Activated CD4-positive, CD25-positive, alpha-beta regulatory T cell treated with anti-CD3 and anti-CD28 coated beads, Interleukin-2, amount 50 U/mL, for 72 hours (primary cell): ENCODE measurements around the gene MET.
"Not testable (repeated sequence)": the region's sequence is repeated elsewhere in the genome, so short reads cannot be mapped to it uniquely, and the experiment has no call there.

ENCODE experiments used
- DNase-seq: peaks from one replicate; pipeline ENCODE4 v3.0.0; 2021

Gene MET

GRCh38 chr7:116698930-116699721, 27.1 kb downstream of the MET start:
- no peak for DNase-seq

- DNase-seq = no peak
Measured at GRCh38 chr7:116699722-116700120, 27.7 kb downstream of the MET start.

GRCh38 chr7:116702046-116702785, 30.2 kb downstream of the MET start:
- no peak for DNase-seq

- no peak for DNase-seq
Measured at GRCh38 chr7:116704650-116705228, 32.7 kb downstream of the MET start.

- DNase-seq = no peak
Measured at GRCh38 chr7:116705419-116705818, 33.4 kb downstream of the MET start.

GRCh38 chr7:116706668-116707126, 34.7 kb downstream of the MET start:
- DNase-seq = no peak

GRCh38 chr7:116707289-116707688, 35.3 kb downstream of the MET start:
- no peak for DNase-seq

GRCh38 chr7:116708248-116708647, 36.3 kb downstream of the MET start:
- DNase-seq = no peak

GRCh38 chr7:116708861-116709260, 36.9 kb downstream of the MET start:
- no peak for DNase-seq

- DNase-seq = no peak
Measured at GRCh38 chr7:116709336-116709735, 37.3 kb downstream of the MET start.

GRCh38 chr7:116710764-116711452, 38.9 kb downstream of the MET start:
- DNase-seq = no peak

- no peak for DNase-seq
Measured at GRCh38 chr7:116711790-116712189, 39.8 kb downstream of the MET start.

- no peak for DNase-seq
Measured at GRCh38 chr7:116713500-116713899, 41.5 kb downstream of the MET start.

- DNase-seq = no peak
Measured at GRCh38 chr7:116713918-116714317, 41.9 kb downstream of the MET start.

- no peak for DNase-seq
Measured at GRCh38 chr7:116715077-116715476, 43.1 kb downstream of the MET start.

- no peak for DNase-seq
Measured at GRCh38 chr7:116717137-116717536, 45.1 kb downstream of the MET start.

GRCh38 chr7:116723959-116724529, 52.0 kb downstream of the MET start:
- DNase-seq = not testable (repeated sequence)

- DNase-seq = no peak
Measured at GRCh38 chr7:116724560-116725231, 52.7 kb downstream of the MET start.

- DNase-seq = no peak
Measured at GRCh38 chr7:116726149-116726548, 54.2 kb downstream of the MET start.

GRCh38 chr7:116726713-116727431, 54.9 kb downstream of the MET start:
- no peak for DNase-seq

GRCh38 chr7:116727432-116728009, 55.5 kb downstream of the MET start:
- DNase-seq = no peak
